Measurements from ENCODE around the gene CYP2D6.
"Not testable (repeated sequence)": the region's sequence is repeated elsewhere in the genome, so short reads cannot be mapped to it uniquely, and the experiment has no call there.

The CYP2D6 gene

GRCh38 chr22:42130639-42131431 lies at the start of gene CYP2D6:
TSS of gene CYP2D6 (minus strand) at chr22:42130810. CDS start at chr22:42130791, 19 bp downstream.
- DNase-seq (ENCODE audit: low spot score): not testable (repeated sequence)

GRCh38 chr22:42179616-42180015 lies 49.0 kb upstream of the CYP2D6 start:
- DNase-seq (ENCODE audit: low spot score): no peak

- DNase-seq (ENCODE audit: low spot score): no peak
These were observed 48.4 kb upstream of the CYP2D6 start for GRCh38 chr22:42178910-42179519.

- DNase-seq (ENCODE audit: low spot score): no peak
These were observed 47.3 kb upstream of the CYP2D6 start for GRCh38 chr22:42177891-42178336.

GRCh38 chr22:42176255-42176915 lies 45.8 kb upstream of the CYP2D6 start:
- DNase-seq (ENCODE audit: low spot score): no peak

GRCh38 chr22:42174062-42174461 lies 43.5 kb upstream of the CYP2D6 start:
- no peak for DNase-seq (ENCODE audit: low spot score)

- DNase-seq (ENCODE audit: low spot score): no peak
These were observed 42.7 kb upstream of the CYP2D6 start for GRCh38 chr22:42173183-42173926.

GRCh38 chr22:42172773-42173172 lies 42.2 kb upstream of the CYP2D6 start:
- no peak for DNase-seq (ENCODE audit: low spot score)

- DNase-seq (ENCODE audit: low spot score): no peak
These were observed 41.5 kb upstream of the CYP2D6 start for GRCh38 chr22:42171946-42172719.

- no peak for DNase-seq (ENCODE audit: low spot score)
These were observed 40.8 kb upstream of the CYP2D6 start for GRCh38 chr22:42171417-42171816.

GRCh38 chr22:42170946-42171345 lies 40.3 kb upstream of the CYP2D6 start:
- DNase-seq (ENCODE audit: low spot score): no peak

- peak; percentile 82 for DNase-seq (ENCODE audit: low spot score)
These were observed 38.5 kb upstream of the CYP2D6 start for GRCh38 chr22:42169055-42169469.

GRCh38 chr22:42168476-42168875 lies 37.9 kb upstream of the CYP2D6 start:
- no peak for DNase-seq (ENCODE audit: low spot score)

- DNase-seq (ENCODE audit: low spot score): no peak
These were observed 36.5 kb upstream of the CYP2D6 start for GRCh38 chr22:42167066-42167465.

GRCh38 chr22:42164901-42165300 lies 34.3 kb upstream of the CYP2D6 start:
- no peak for DNase-seq (ENCODE audit: low spot score)

GRCh38 chr22:42163515-42163914 lies 32.9 kb upstream of the CYP2D6 start:
- no peak for DNase-seq (ENCODE audit: low spot score)

- no peak for DNase-seq (ENCODE audit: low spot score)
These were observed 32.3 kb upstream of the CYP2D6 start for GRCh38 chr22:42162728-42163489.

GRCh38 chr22:42160830-42161696 lies 30.5 kb upstream of the CYP2D6 start:
- no peak for DNase-seq (ENCODE audit: low spot score)

GRCh38 chr22:42160251-42160650 lies 29.6 kb upstream of the CYP2D6 start:
- no peak for DNase-seq (ENCODE audit: low spot score)
